ENCODE data around the gene TAOK2.
"Not testable (repeated sequence)": the region's sequence is repeated elsewhere in the genome, so short reads cannot be mapped to it uniquely, and the experiment has no call there.

The TAOK2 gene

GRCh38 chr16:29951625-29952365 is 21.9 kb upstream of the TAOK2 start:
- no peak for TF ChIP-seq JUND (IDR thresholded peaks at IDR 0.05; ENCODE audit: low read depth)
- in situ Hi-C loops (cut with HindIII; ENCODE audit: low pct_unique_long_range_greater_than_20kb, low sequenced_read_pairs), result no loop called here
- DNase-seq (ENCODE audit: low read depth in 1 of 2, low spot score in 1 of 2), result no peak

GRCh38 chr16:29958756-29959155 is 14.9 kb upstream of the TAOK2 start:
- DNase-seq (ENCODE audit: low read depth in 1 of 2, low spot score in 1 of 2), result no peak
- in situ Hi-C loops (cut with HindIII; ENCODE audit: low pct_unique_long_range_greater_than_20kb, low sequenced_read_pairs), result no loop called here
- TF ChIP-seq JUND (IDR thresholded peaks at IDR 0.05; ENCODE audit: low read depth), result no peak

- DNase-seq (ENCODE audit: low read depth in 1 of 2, low spot score in 1 of 2), result no peak
- no peak for TF ChIP-seq JUND (IDR thresholded peaks at IDR 0.05; ENCODE audit: low read depth)
- in situ Hi-C loops (cut with HindIII; ENCODE audit: low pct_unique_long_range_greater_than_20kb, low sequenced_read_pairs), result no loop called here
Measured at GRCh38 chr16:29959293-29959692, 14.4 kb upstream of the TAOK2 start.

GRCh38 chr16:29959821-29960220 is 13.8 kb upstream of the TAOK2 start:
- DNase-seq (ENCODE audit: low read depth in 1 of 2, low spot score in 1 of 2); in situ Hi-C loops (cut with HindIII; ENCODE audit: low pct_unique_long_range_greater_than_20kb, low sequenced_read_pairs): not testable (repeated sequence)

- TF ChIP-seq JUND (IDR thresholded peaks at IDR 0.05; ENCODE audit: low read depth), result no peak
- DNase-seq (ENCODE audit: low read depth in 1 of 2, low spot score in 1 of 2), result no peak
- in situ Hi-C loops (cut with HindIII; ENCODE audit: low pct_unique_long_range_greater_than_20kb, low sequenced_read_pairs), result no loop called here
Measured at GRCh38 chr16:29961127-29961478, 12.6 kb upstream of the TAOK2 start.

GRCh38 chr16:29961479-29962343 is 12.0 kb upstream of the TAOK2 start, which contains the start of gene TMEM219:
TMEM219 (plus strand) TSS chr16:29962079; CDS start chr16:29963144, 1,065 bp downstream.
- DNase-seq (ENCODE audit: low read depth in 1 of 2, low spot score in 1 of 2), result peak; percentile 94 to 95
- in situ Hi-C loops (cut with HindIII; ENCODE audit: low pct_unique_long_range_greater_than_20kb, low sequenced_read_pairs), result no loop called here

GRCh38 chr16:29962344-29962994 is 11.2 kb upstream of the TAOK2 start:
- in situ Hi-C loops (cut with HindIII; ENCODE audit: low pct_unique_long_range_greater_than_20kb, low sequenced_read_pairs), result no loop called here
- no peak for TF ChIP-seq JUND (IDR thresholded peaks at IDR 0.05; ENCODE audit: low read depth)
- DNase-seq (ENCODE audit: low read depth in 1 of 2, low spot score in 1 of 2), result no peak

More at GRCh38 chr16:29961479-29962343, 12.0 kb upstream of the TAOK2 start, which contains the start of gene TMEM219:
- no peak for TF ChIP-seq JUND (IDR thresholded peaks at IDR 0.05; ENCODE audit: low read depth)

- no peak for DNase-seq (ENCODE audit: low read depth in 1 of 2, low spot score in 1 of 2)
- in situ Hi-C loops (cut with HindIII; ENCODE audit: low pct_unique_long_range_greater_than_20kb, low sequenced_read_pairs), result no loop called here
- no peak for TF ChIP-seq JUND (IDR thresholded peaks at IDR 0.05; ENCODE audit: low read depth)
Measured at GRCh38 chr16:29963021-29963743, 10.5 kb upstream of the TAOK2 start.

- DNase-seq (ENCODE audit: low read depth in 1 of 2, low spot score in 1 of 2), result no peak
- in situ Hi-C loops (cut with HindIII; ENCODE audit: low pct_unique_long_range_greater_than_20kb, low sequenced_read_pairs), result no loop called here
- no peak for TF ChIP-seq JUND (IDR thresholded peaks at IDR 0.05; ENCODE audit: low read depth)
Measured at GRCh38 chr16:29968205-29968604, 5.5 kb upstream of the TAOK2 start.

- DNase-seq (ENCODE audit: low read depth in 1 of 2, low spot score in 1 of 2), result no peak
- TF ChIP-seq JUND (IDR thresholded peaks at IDR 0.05; ENCODE audit: low read depth), result no peak
- in situ Hi-C loops (cut with HindIII; ENCODE audit: low pct_unique_long_range_greater_than_20kb, low sequenced_read_pairs), result no loop called here
Measured at GRCh38 chr16:29971304-29971703, 2.4 kb upstream of the TAOK2 start.

- TF ChIP-seq JUND (IDR thresholded peaks at IDR 0.05; ENCODE audit: low read depth), result no peak
- in situ Hi-C loops (cut with HindIII; ENCODE audit: low pct_unique_long_range_greater_than_20kb, low sequenced_read_pairs), result no loop called here
- DNase-seq (ENCODE audit: low read depth in 1 of 2, low spot score in 1 of 2), result no peak
Measured at GRCh38 chr16:29972500-29972899, 1.2 kb upstream of the TAOK2 start.

- in situ Hi-C loops (cut with HindIII; ENCODE audit: low pct_unique_long_range_greater_than_20kb, low sequenced_read_pairs), result no loop called here
- no peak for TF ChIP-seq JUND (IDR thresholded peaks at IDR 0.05; ENCODE audit: low read depth)
- no peak for DNase-seq (ENCODE audit: low read depth in 1 of 2, low spot score in 1 of 2)
Measured at GRCh38 chr16:29972992-29973383, 680 bp upstream of the TAOK2 start.

Data from T47D (cell line).